Measurements from ENCODE around the gene DISP1.

DISP1 gene

GRCh38 chr1:222814536-222815439 lies at the start of gene DISP1:
TSS of gene DISP1 (plus strand) at chr1:222815039. CDS start at chr1:222942824, 127,785 bp downstream.
- Mint-ChIP-seq H3K9me3 (peaks cover 3% of the 10 kb centered on the region), H3K36me3 (ENCODE audit: low read depth) (peaks cover 6% of the 10 kb centered on the region), H3K4me1 (peaks cover 39% of the 10 kb centered on the region), H3K4me3 (peak within 1 kb of the TSS; percentile 96), H3K27ac (peak within 1 kb of the TSS; percentile 96), H3K27me3 (ENCODE audit: low read depth, poor library complexity) (peaks cover 7% of the 10 kb centered on the region)
- no peak for TF ChIP-seq CTCF (IDR thresholded peaks at IDR 0.05)
- DNase-seq: peak; percentile 75

GRCh38 chr1:222767152-222767571 lies 47.7 kb upstream of the DISP1 start:
- no peak overlapping the region for H3K4me3 Mint-ChIP-seq
- DNase-seq: no peak
- peaks cover 3% of the 10 kb centered on the region for H3K27me3 Mint-ChIP-seq (ENCODE audit: low read depth, poor library complexity)
- H3K36me3 Mint-ChIP-seq (ENCODE audit: low read depth): no peaks in the 10 kb centered on the region
- no peak for TF ChIP-seq CTCF (IDR thresholded peaks at IDR 0.05)
- H3K27ac Mint-ChIP-seq: no peak overlapping the region
- peaks cover 48% of the 10 kb centered on the region for H3K9me3 Mint-ChIP-seq
- no peaks in the 10 kb centered on the region for H3K4me1 Mint-ChIP-seq

- no peak overlapping the region for H3K4me3 Mint-ChIP-seq
- peaks cover 46% of the 10 kb centered on the region for H3K9me3 Mint-ChIP-seq
- H3K36me3 Mint-ChIP-seq (ENCODE audit: low read depth): no peaks in the 10 kb centered on the region
- DNase-seq: no peak
- no peaks in the 10 kb centered on the region for H3K4me1 Mint-ChIP-seq
- TF ChIP-seq CTCF (IDR thresholded peaks at IDR 0.05): no peak
- no peaks in the 10 kb centered on the region for H3K27me3 Mint-ChIP-seq (ENCODE audit: low read depth, poor library complexity)
- no peak overlapping the region for H3K27ac Mint-ChIP-seq
Observed at GRCh38 chr1:222768592-222768991, 46.2 kb upstream of the DISP1 start.

GRCh38 chr1:222769181-222769580 lies 45.7 kb upstream of the DISP1 start:
- no peak for TF ChIP-seq CTCF (IDR thresholded peaks at IDR 0.05)
- no peaks in the 10 kb centered on the region for H3K36me3 Mint-ChIP-seq (ENCODE audit: low read depth)
- H3K4me1 Mint-ChIP-seq: no peaks in the 10 kb centered on the region
- H3K9me3 Mint-ChIP-seq: peaks cover 42% of the 10 kb centered on the region
- no peak overlapping the region for H3K4me3 Mint-ChIP-seq
- no peaks in the 10 kb centered on the region for H3K27me3 Mint-ChIP-seq (ENCODE audit: low read depth, poor library complexity)
- no peak for DNase-seq
- H3K27ac Mint-ChIP-seq: no peak overlapping the region

- Mint-ChIP-seq H3K27me3 (ENCODE audit: low read depth, poor library complexity) (no peaks in the 10 kb centered on the region), H3K4me1 (no peaks in the 10 kb centered on the region), H3K36me3 (ENCODE audit: low read depth) (no peaks in the 10 kb centered on the region), H3K27ac (no peak overlapping the region), H3K9me3 (peaks cover 35% of the 10 kb centered on the region), H3K4me3 (no peak overlapping the region)
- DNase-seq: no peak
- TF ChIP-seq CTCF (IDR thresholded peaks at IDR 0.05): no peak
Observed at GRCh38 chr1:222769971-222770620, 44.7 kb upstream of the DISP1 start.

Data from nephron progenitor cell (in vitro differentiated cells).